Activated CD4-positive, alpha-beta T cell treated with anti-CD3 and anti-CD28 coated beads, Interleukin-2, Interleukin-4, amounts not matched to agents 100 ng/mL and 50 ng/mL, durations not matched to agents 16 hours and 8 hours (primary cell): ENCODE data around the gene NOM1.

ENCODE experiments used
- DNase-seq: peaks from one replicate; pipeline ENCODE4 v3.0.0-alpha.2; 2020; ENCODE audit warnings: low spot score

The NOM1 gene

GRCh38 chr7:157016352-157017041 is 67.0 kb downstream of the NOM1 start:
- DNase-seq, result peak; percentile 32

GRCh38 chr7:157017149-157017548 is 67.6 kb downstream of the NOM1 start:
- no peak for DNase-seq

GRCh38 chr7:157017603-157018327 is 68.3 kb downstream of the NOM1 start:
- DNase-seq, result no peak

GRCh38 chr7:157018328-157018996 is 69.0 kb downstream of the NOM1 start:
- no peak for DNase-seq

- DNase-seq, result no peak
Observed at GRCh38 chr7:157018997-157019608, 69.6 kb downstream of the NOM1 start.

GRCh38 chr7:157019718-157020451 is 70.4 kb downstream of the NOM1 start:
- no peak for DNase-seq

GRCh38 chr7:157020514-157021070 is 71.1 kb downstream of the NOM1 start:
- DNase-seq, result no peak

GRCh38 chr7:157021071-157021870 is 71.8 kb downstream of the NOM1 start:
- DNase-seq, result no peak

- DNase-seq, result no peak
Observed at GRCh38 chr7:157021871-157022680, 72.6 kb downstream of the NOM1 start.
